BE2C (cell line): ENCODE data around the gene C11orf21.
A peak's percentile ranks its signal among the peaks of the same experiment; 100 is the strongest.
"Not testable (repeated sequence)": the region's sequence is repeated elsewhere in the genome, so short reads cannot be mapped to it uniquely, and the experiment has no call there.

Source experiments
- DNase-seq: peaks from one replicate; pipeline ENCODE4 v3.0.0-alpha.2; 2020
- H3K27me3 ChIP-seq: fragments of 250-450 bp; sonication (Bioruptor Pico); 2 replicates; pipeline ENCODE4 v1.5.1; 2020; ENCODE audit warnings: mild to moderate bottlenecking
- H3K36me3 ChIP-seq: fragments of 250-450 bp; sonication (Bioruptor Pico); 2 replicates; pipeline ENCODE4 v1.5.1; 2020; ENCODE audit warnings: mild to moderate bottlenecking
- H3K4me1 ChIP-seq: fragments of 250-450 bp; sonication (Bioruptor Pico); 2 replicates; pipeline ENCODE4 v1.5.1; 2020
- H3K4me3 ChIP-seq: 2 replicates; pipeline ENCODE4 v1.5.1; 2011; ENCODE audit warnings: low read depth, low read length
- H3K9me3 ChIP-seq: fragments of 250-450 bp; sonication (Bioruptor Pico); 2 replicates; pipeline ENCODE4 v1.5.1; 2020
- TF ChIP-seq, protein P1 (sequence below): IDR thresholded peaks from 2 replicates; pipeline ENCODE4 v1.5.1; 2012; ENCODE audit warnings: mild to moderate bottlenecking, low read depth, low read length

C11orf21 gene

DNA sequence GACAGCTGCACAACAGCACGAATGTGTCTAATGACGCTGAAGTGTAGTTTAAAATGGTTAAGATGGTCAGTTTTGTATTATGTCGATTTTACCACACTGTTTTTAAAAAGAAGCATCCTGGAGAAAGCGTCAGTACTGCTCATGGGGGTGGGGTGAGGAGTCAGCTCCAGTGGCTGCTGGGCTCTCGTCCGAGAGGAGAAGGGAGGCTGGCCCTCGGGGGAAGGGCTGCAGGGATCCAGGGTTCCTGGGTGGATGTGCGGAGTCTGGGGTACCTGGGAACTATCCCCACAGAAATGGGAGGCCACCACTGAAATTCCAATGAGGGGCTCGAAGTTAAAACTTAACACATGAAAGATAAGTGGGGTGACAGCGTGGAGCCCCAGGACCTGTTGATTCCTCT lies 11.9 kb downstream of the C11orf21 start:
- H3K9me3 ChIP-seq, result no peaks in the 10 kb centered on the region
- H3K4me1 ChIP-seq, result no peaks in the 10 kb centered on the region; the same call in 1 of the 2 replicates
- H3K36me3 ChIP-seq, result no peaks in the 10 kb centered on the region
- no peaks in the 10 kb centered on the region for H3K27me3 ChIP-seq
- TF ChIP-seq, protein P1, sequence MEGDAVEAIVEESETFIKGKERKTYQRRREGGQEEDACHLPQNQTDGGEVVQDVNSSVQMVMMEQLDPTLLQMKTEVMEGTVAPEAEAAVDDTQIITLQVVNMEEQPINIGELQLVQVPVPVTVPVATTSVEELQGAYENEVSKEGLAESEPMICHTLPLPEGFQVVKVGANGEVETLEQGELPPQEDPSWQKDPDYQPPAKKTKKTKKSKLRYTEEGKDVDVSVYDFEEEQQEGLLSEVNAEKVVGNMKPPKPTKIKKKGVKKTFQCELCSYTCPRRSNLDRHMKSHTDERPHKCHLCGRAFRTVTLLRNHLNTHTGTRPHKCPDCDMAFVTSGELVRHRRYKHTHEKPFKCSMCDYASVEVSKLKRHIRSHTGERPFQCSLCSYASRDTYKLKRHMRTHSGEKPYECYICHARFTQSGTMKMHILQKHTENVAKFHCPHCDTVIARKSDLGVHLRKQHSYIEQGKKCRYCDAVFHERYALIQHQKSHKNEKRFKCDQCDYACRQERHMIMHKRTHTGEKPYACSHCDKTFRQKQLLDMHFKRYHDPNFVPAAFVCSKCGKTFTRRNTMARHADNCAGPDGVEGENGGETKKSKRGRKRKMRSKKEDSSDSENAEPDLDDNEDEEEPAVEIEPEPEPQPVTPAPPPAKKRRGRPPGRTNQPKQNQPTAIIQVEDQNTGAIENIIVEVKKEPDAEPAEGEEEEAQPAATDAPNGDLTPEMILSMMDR, result no peak
- H3K4me3 ChIP-seq, result no peak overlapping the region
- no peak for DNase-seq

- H3K27me3 ChIP-seq, result no peaks in the 10 kb centered on the region
- no peaks in the 10 kb centered on the region for H3K36me3 ChIP-seq
- TF ChIP-seq, protein P1, result no peak
- H3K4me1 ChIP-seq, result no peaks in the 10 kb centered on the region; the same call in 1 of the 2 replicates
- H3K9me3 ChIP-seq, result no peaks in the 10 kb centered on the region
- no peak overlapping the region for H3K4me3 ChIP-seq
- no peak for DNase-seq
Observed at GRCh38 chr11:2289350-2289749, 12.4 kb downstream of the C11orf21 start.

DNA sequence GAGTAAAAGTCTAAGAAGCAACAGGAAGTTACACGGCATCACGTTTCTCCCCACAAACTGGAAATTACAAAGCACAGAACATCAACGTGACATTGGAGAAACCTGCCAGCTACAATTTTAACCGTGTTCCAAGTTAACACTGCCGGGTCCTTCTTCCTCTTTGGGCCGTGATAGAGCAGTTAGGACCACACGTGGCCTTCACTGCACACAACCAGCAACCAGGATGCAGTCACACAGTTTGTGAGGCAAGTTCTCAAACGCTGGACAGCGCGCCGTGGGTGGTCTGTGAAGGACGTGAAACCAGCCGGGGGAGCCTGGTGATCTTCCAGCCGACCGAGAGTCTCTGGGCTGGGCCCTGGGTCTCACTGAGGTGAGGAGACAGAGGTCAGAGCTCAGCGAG lies 14.6 kb downstream of the C11orf21 start:
- Histone ChIP-seq H3K36me3 (no peaks in the 10 kb centered on the region), H3K4me3 (no peak overlapping the region), H3K4me1 (no peaks in the 10 kb centered on the region; the same call in 1 of the 2 replicates), H3K27me3 (no peaks in the 10 kb centered on the region), H3K9me3 (no peaks in the 10 kb centered on the region)
- peak; percentile 2 for DNase-seq
- TF ChIP-seq, protein P1, result no peak

DNA sequence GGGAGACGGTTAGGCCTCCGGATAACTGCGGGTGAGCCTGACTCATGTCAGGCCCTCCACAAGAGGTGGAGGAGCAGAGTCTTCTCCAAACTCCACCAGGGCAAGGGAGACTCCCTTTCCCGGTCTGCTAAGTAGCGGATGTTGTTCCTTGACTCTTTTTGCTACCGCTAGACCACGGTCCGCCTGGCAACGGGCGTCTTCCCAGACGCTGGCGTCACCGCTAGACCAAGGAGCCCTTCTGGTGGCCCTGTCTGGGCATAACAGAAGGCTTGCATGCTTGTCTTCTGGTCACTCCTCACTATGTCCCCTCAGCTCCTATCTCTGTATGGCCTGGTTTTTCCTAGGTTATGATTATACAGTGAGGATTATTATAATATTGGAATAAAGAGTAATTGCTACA lies 15.4 kb downstream of the C11orf21 start:
- not testable (repeated sequence) for H3K9me3 ChIP-seq, H3K36me3 ChIP-seq, H3K4me1 ChIP-seq, H3K27me3 ChIP-seq, H3K4me3 ChIP-seq
- peak; percentile 3 for DNase-seq

- no peak for DNase-seq
- Histone ChIP-seq H3K4me1 (no peaks in the 10 kb centered on the region), H3K36me3 (no peaks in the 10 kb centered on the region), H3K4me3 (no peak overlapping the region), H3K27me3 (no peaks in the 10 kb centered on the region), H3K9me3 (no peaks in the 10 kb centered on the region)
- TF ChIP-seq, protein P1, result no peak
Observed at GRCh38 chr11:2280208-2280607, 21.5 kb downstream of the C11orf21 start.

- Histone ChIP-seq H3K27me3 (no peaks in the 10 kb centered on the region), H3K4me3 (no peak overlapping the region), H3K36me3 (no peaks in the 10 kb centered on the region), H3K4me1 (no peaks in the 10 kb centered on the region), H3K9me3 (no peaks in the 10 kb centered on the region)
- no peak for DNase-seq
- TF ChIP-seq, protein P1, result no peak
Observed at GRCh38 chr11:2277933-2278523, 23.7 kb downstream of the C11orf21 start.

DNA sequence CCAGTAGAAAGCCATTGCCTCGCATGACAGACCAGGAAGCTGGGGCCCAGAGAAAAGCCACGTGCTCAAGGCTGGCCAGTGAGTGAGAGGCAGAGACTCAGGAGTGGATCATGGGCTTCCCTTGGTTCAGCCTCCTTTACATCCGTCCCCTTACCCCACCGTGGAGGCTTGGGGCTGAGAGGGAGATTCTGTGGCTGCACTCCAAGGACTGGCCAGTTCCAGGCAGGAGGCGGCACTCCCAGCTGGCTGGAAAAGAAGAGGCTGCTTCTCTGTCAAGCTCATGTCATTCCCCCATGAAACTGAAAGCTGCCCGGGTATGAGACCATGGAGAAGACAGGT lies 24.7 kb downstream of the C11orf21 start:
- Histone ChIP-seq H3K27me3 (no peaks in the 10 kb centered on the region), H3K36me3 (no peaks in the 10 kb centered on the region), H3K9me3 (no peaks in the 10 kb centered on the region), H3K4me1 (no peaks in the 10 kb centered on the region), H3K4me3 (no peak overlapping the region)
- no peak for DNase-seq
- TF ChIP-seq, protein P1, result no peak
